ENCODE data around the gene SPATA19.

The SPATA19 gene

GRCh38 chr11:133794205-133794604 is 51.1 kb downstream of the SPATA19 start:
- TF ChIP-seq TEAD4 (IDR thresholded peaks at IDR 0.05) (no peak), YY1 (IDR thresholded peaks at IDR 0.05; ENCODE audit: low read depth) (no peak), EGR1 (IDR thresholded peaks at IDR 0.05) (no peak), FOXM1 (IDR thresholded peaks at IDR 0.05; ENCODE audit: borderline replicate concordance, low read depth) (no peak), CEBPB (IDR thresholded peaks at IDR 0.05) (no peak), TCF12 (IDR thresholded peaks at IDR 0.05; ENCODE audit: low read depth) (no peak), RAD21 (IDR thresholded peaks at IDR 0.05; ENCODE audit: low read depth) (no peak), NFIC (IDR thresholded peaks at IDR 0.05) (no peak), TAF1 (IDR thresholded peaks at IDR 0.05; ENCODE audit: low read depth) (no peak), EP300 (IDR thresholded peaks at IDR 0.05; ENCODE audit: borderline replicate concordance) (no peak), ZBTB7A (IDR thresholded peaks at IDR 0.05; ENCODE audit: low read depth) (no peak), MAX (IDR thresholded peaks at IDR 0.05) (no peak), REST (IDR thresholded peaks at IDR 0.05; ENCODE audit: low read depth) (no peak), USF1 (IDR thresholded peaks at IDR 0.05) (no peak)

- TF ChIP-seq YY1 (IDR thresholded peaks at IDR 0.05; ENCODE audit: low read depth) = no peak
- no peak for TF ChIP-seq RAD21 (IDR thresholded peaks at IDR 0.05; ENCODE audit: low read depth)
- no peak for TF ChIP-seq ZBTB7A (IDR thresholded peaks at IDR 0.05; ENCODE audit: low read depth)
- TF ChIP-seq CEBPB (IDR thresholded peaks at IDR 0.05) = no peak
- TF ChIP-seq TEAD4 (IDR thresholded peaks at IDR 0.05) = no peak
- no peak for TF ChIP-seq FOXM1 (IDR thresholded peaks at IDR 0.05; ENCODE audit: borderline replicate concordance, low read depth)
- TF ChIP-seq REST (IDR thresholded peaks at IDR 0.05; ENCODE audit: low read depth) = no peak
- TF ChIP-seq USF1 (IDR thresholded peaks at IDR 0.05) = no peak
- TF ChIP-seq EGR1 (IDR thresholded peaks at IDR 0.05) = no peak
- no peak for TF ChIP-seq CREB1 (IDR thresholded peaks at IDR 0.05; ENCODE audit: low read depth)
- TF ChIP-seq EP300 (IDR thresholded peaks at IDR 0.05; ENCODE audit: borderline replicate concordance) = no peak
- TF ChIP-seq NFIC (IDR thresholded peaks at IDR 0.05) = no peak
- no peak for TF ChIP-seq MAX (IDR thresholded peaks at IDR 0.05)
- TF ChIP-seq TCF12 (IDR thresholded peaks at IDR 0.05; ENCODE audit: low read depth) = no peak
- no peak for TF ChIP-seq TAF1 (IDR thresholded peaks at IDR 0.05; ENCODE audit: low read depth)
Measured at GRCh38 chr11:133793271-133794035, 51.9 kb downstream of the SPATA19 start.

- no peak for TF ChIP-seq USF1 (IDR thresholded peaks at IDR 0.05)
Measured at GRCh38 chr11:133790995-133791394, 54.3 kb downstream of the SPATA19 start.
